ENCODE results near the gene PDE6C.

PDE6C gene

GRCh38 chr10:93654201-93654600, 41.9 kb downstream of the PDE6C start:
- no peak overlapping the region for H3K4me3 ChIP-seq (ENCODE audit: low read depth, low read length)
- TF ChIP-seq, protein P1, sequence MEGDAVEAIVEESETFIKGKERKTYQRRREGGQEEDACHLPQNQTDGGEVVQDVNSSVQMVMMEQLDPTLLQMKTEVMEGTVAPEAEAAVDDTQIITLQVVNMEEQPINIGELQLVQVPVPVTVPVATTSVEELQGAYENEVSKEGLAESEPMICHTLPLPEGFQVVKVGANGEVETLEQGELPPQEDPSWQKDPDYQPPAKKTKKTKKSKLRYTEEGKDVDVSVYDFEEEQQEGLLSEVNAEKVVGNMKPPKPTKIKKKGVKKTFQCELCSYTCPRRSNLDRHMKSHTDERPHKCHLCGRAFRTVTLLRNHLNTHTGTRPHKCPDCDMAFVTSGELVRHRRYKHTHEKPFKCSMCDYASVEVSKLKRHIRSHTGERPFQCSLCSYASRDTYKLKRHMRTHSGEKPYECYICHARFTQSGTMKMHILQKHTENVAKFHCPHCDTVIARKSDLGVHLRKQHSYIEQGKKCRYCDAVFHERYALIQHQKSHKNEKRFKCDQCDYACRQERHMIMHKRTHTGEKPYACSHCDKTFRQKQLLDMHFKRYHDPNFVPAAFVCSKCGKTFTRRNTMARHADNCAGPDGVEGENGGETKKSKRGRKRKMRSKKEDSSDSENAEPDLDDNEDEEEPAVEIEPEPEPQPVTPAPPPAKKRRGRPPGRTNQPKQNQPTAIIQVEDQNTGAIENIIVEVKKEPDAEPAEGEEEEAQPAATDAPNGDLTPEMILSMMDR (IDR thresholded peaks at IDR 0.05; ENCODE audit: insufficient read depth, low read depth, low read length, missing control alignments): no peak
- DNase-seq (ENCODE audit: low read depth): no peak

DNA sequence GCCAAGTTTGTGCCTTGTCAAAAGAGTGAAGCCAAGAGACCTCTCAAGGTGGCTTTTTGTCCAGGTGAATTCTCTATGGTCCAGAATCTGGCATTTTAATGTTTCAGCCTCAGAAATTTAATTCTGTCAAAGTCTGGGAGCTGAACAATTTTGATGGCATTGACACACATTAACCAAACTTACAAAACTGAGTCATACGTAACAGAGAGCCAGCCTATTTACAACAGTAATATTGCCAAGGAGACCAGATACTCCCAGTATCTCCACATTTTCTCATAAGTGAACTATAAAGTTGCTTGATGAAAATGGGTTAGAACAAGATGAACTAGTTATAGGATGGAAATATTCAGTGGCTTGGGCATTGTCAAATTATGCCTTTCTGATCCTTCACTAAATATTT, 43.8 kb downstream of the PDE6C start:
- no peak for DNase-seq (ENCODE audit: low read depth)
- TF ChIP-seq, protein P1 (IDR thresholded peaks at IDR 0.05; ENCODE audit: insufficient read depth, low read depth, low read length, missing control alignments): no peak
- no peak overlapping the region for H3K4me3 ChIP-seq (ENCODE audit: low read depth, low read length)

GRCh38 chr10:93657757-93658156, 45.4 kb downstream of the PDE6C start:
- TF ChIP-seq, protein P1 (IDR thresholded peaks at IDR 0.05; ENCODE audit: insufficient read depth, low read depth, low read length, missing control alignments): no peak
- DNase-seq (ENCODE audit: low read depth): no peak
- H3K4me3 ChIP-seq (ENCODE audit: low read depth, low read length): no peak overlapping the region

GRCh38 chr10:93666030-93666429, 53.7 kb downstream of the PDE6C start:
- TF ChIP-seq, protein P1 (IDR thresholded peaks at IDR 0.05; ENCODE audit: insufficient read depth, low read depth, low read length, missing control alignments): no peak
- H3K4me3 ChIP-seq (ENCODE audit: low read depth, low read length): no peak overlapping the region
- DNase-seq (ENCODE audit: low read depth): no peak

DNA sequence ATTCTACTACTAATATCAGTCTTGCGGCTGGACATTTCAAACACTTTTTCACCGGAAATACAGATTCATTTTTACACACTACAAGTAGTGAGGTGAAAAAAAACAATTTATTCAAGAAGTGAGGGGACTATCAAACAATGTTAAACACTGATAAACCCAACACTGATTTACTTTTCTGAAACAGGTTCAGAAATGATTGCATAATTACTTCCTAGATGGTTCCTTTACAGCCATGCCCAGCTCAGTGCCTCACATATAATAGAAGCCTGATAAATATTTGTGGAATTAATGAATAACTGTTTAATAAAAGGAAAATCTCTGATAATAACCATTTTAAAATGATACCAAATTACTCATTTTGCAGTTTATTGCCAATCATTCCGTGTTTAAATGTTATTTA, 55.5 kb downstream of the PDE6C start:
- H3K4me3 ChIP-seq (ENCODE audit: low read depth, low read length): no peak overlapping the region
- no peak for DNase-seq (ENCODE audit: low read depth)
- TF ChIP-seq, protein P1 (IDR thresholded peaks at IDR 0.05; ENCODE audit: insufficient read depth, low read depth, low read length, missing control alignments): no peak

- no peak for DNase-seq (ENCODE audit: low read depth)
- TF ChIP-seq, protein P1 (IDR thresholded peaks at IDR 0.05; ENCODE audit: insufficient read depth, low read depth, low read length, missing control alignments): no peak
- H3K4me3 ChIP-seq (ENCODE audit: low read depth, low read length): no peak overlapping the region
These were observed 58.0 kb downstream of the PDE6C start for GRCh38 chr10:93670372-93670771.

GRCh38 chr10:93671042-93671441, 58.7 kb downstream of the PDE6C start:
- H3K4me3 ChIP-seq (ENCODE audit: low read depth, low read length): no peak overlapping the region
- no peak for DNase-seq (ENCODE audit: low read depth)
- TF ChIP-seq, protein P1 (IDR thresholded peaks at IDR 0.05; ENCODE audit: insufficient read depth, low read depth, low read length, missing control alignments): no peak
